IMR-90 (cell line): Measurements from ENCODE around the gene PIEZO2. TPM values are rescaled to one million over a fixed set of nuclear protein-coding genes. Genes with fewer than 3 reads are reported as not detected.

Experiments
- ATAC-seq: fragments of 200-7000 bp; cut with Tn5 transposase; 2 replicates; pipeline ENCODE4 v1.9.1; 2020; ENCODE audit warnings: low read depth, mild to moderate bottlenecking, moderate library complexity
- BruUV-seq: library from RNA; stranded (reverse); fragments of 400-500 nt; replicated peaks from 2 replicates; lab custom pipeline; 2021; lab: Mats Ljungman, UMichigan
- CTCF ChIA-PET: fragments of 300-600 bp; formaldehyde crosslinking; extraction: SDS; loops from one replicate; lab custom pipeline; 2021; ENCODE audit warnings: antibody characterized with exemption; lab: Yijun Ruan, JAX
- POLR2A ChIA-PET: fragments of 300-600 bp; sonication (Branson Sonifier 250); formaldehyde crosslinking; loops from one replicate; lab custom pipeline; 2022; ENCODE audit warnings: antibody characterized with exemption; ENCODE audit not compliant: unreplicated experiment; lab: Charles Lee
- DNase-seq: peaks from one replicate; pipeline ENCODE4 v3.0.0; 2013
- H2AFZ ChIP-seq: replicated peaks from 2 replicates; pipeline ENCODE3; 2013; ENCODE audit warnings: low read length, mild to moderate bottlenecking; ENCODE audit not compliant: poor library complexity
- H2AK5ac ChIP-seq: 2 replicates; pipeline ENCODE4 v1.6.1; 2013; ENCODE audit warnings: low read depth, low read length, inconsistent platforms
- H2AK9ac ChIP-seq: replicated peaks from 2 replicates; pipeline ENCODE3; 2013; ENCODE audit warnings: mild to moderate bottlenecking, low read depth, low read length, moderate library complexity; ENCODE audit not compliant: poor library complexity
- H2BK120ac ChIP-seq: 2 replicates; pipeline ENCODE4 v1.6.1; 2013; ENCODE audit warnings: low read depth, low read length, inconsistent platforms
- H2BK15ac ChIP-seq: 3 replicates; pipeline ENCODE4 v1.6.1; 2013; ENCODE audit warnings: low read depth, low read length, inconsistent platforms
- H2BK20ac ChIP-seq: 2 replicates; pipeline ENCODE4 v1.6.1; 2013; ENCODE audit warnings: low read depth, mild to moderate bottlenecking, inconsistent platforms, low read length, moderate library complexity
- H2BK5ac ChIP-seq: 2 replicates; pipeline ENCODE4 v1.6.1; 2013; ENCODE audit warnings: mild to moderate bottlenecking, low read depth, low read length, inconsistent platforms; ENCODE audit not compliant: poor library complexity, severe bottlenecking
- H3K14ac ChIP-seq: replicated peaks from 2 replicates; pipeline ENCODE4 v1.6.1; 2013; ENCODE audit warnings: low read depth, low read length, inconsistent platforms
- H3K18ac ChIP-seq: 2 replicates; pipeline ENCODE4 v1.6.1; 2013; ENCODE audit warnings: low read depth, low read length, control low read depth
- H3K23ac ChIP-seq: 2 replicates; pipeline ENCODE4 v1.6.1; 2013; ENCODE audit warnings: low read depth, low read length, inconsistent platforms
- H3K27ac ChIP-seq: 2 replicates; pipeline ENCODE4 v1.5.1; 2013; ENCODE audit warnings: mild to moderate bottlenecking, control low read depth, low read length; ENCODE audit not compliant: insufficient read depth
- H3K27me3 ChIP-seq: 2 replicates; pipeline ENCODE4 v1.6.1; 2013; ENCODE audit warnings: low read length; ENCODE audit not compliant: control insufficient read depth, insufficient read depth
- H3K36me3 ChIP-seq: 2 replicates; pipeline ENCODE4 v1.6.1; 2013; ENCODE audit warnings: low read length, mixed read lengths; ENCODE audit not compliant: control insufficient read depth, insufficient read depth
- H3K4ac ChIP-seq: 2 replicates; pipeline ENCODE4 v1.6.1; 2013; ENCODE audit warnings: low read depth, low read length, inconsistent platforms
- H3K4me1 ChIP-seq: 2 replicates; pipeline ENCODE4 v1.6.1; 2013; ENCODE audit warnings: low read length, mixed read lengths; ENCODE audit not compliant: control insufficient read depth, insufficient read depth
- H3K4me2 ChIP-seq: 2 replicates; pipeline ENCODE4 v1.6.1; 2013; ENCODE audit warnings: low read depth, mild to moderate bottlenecking, control low read depth, low read length, moderate library complexity
- H3K4me3 ChIP-seq: 2 replicates; pipeline ENCODE4 v1.5.1; 2013; ENCODE audit warnings: low read depth, mild to moderate bottlenecking, control low read depth, low read length, moderate library complexity; ENCODE audit not compliant: insufficient read depth
- H3K56ac ChIP-seq: 2 replicates; pipeline ENCODE4 v1.6.1; 2013; ENCODE audit warnings: low read length, inconsistent platforms; ENCODE audit not compliant: insufficient read depth; ENCODE audit errors: extremely low read depth
- H3K79me1 ChIP-seq, 2 experiments: 2 replicates each; pipeline ENCODE4 v1.6.1; 2013; ENCODE audit warnings: low read length in 2 of 2, inconsistent platforms in 1 of 2, low read depth in 1 of 2
- H3K9ac ChIP-seq: 2 replicates; pipeline ENCODE4 v1.6.1; 2013; ENCODE audit warnings: low read depth, low read length, control low read depth
- H3K9me1 ChIP-seq: 2 replicates; pipeline ENCODE4 v1.6.1; 2013; ENCODE audit warnings: low read length, inconsistent platforms; ENCODE audit not compliant: insufficient read depth
- H3K9me3 ChIP-seq: 2 replicates; pipeline ENCODE4 v1.6.1; 2013; ENCODE audit warnings: low read length; ENCODE audit not compliant: control insufficient read depth, insufficient read depth
- H4K20me1 ChIP-seq: 2 replicates; pipeline ENCODE4 v1.6.1; 2013; ENCODE audit warnings: low read length, inconsistent platforms; ENCODE audit not compliant: insufficient read depth
- H4K5ac ChIP-seq: 2 replicates; pipeline ENCODE4 v1.6.1; 2013; ENCODE audit warnings: mild to moderate bottlenecking, low read depth, low read length, control low read depth
- H4K8ac ChIP-seq, 2 experiments: 2 replicates each; pipeline ENCODE4 v1.6.1; 2013; ENCODE audit warnings: low read depth in 2 of 2, low read length in 2 of 2, control low read depth in 1 of 2, inconsistent platforms in 1 of 2
- H4K91ac ChIP-seq: 2 replicates; pipeline ENCODE4 v1.6.1; 2013; ENCODE audit warnings: low read depth, low read length, inconsistent platforms; ENCODE audit not compliant: insufficient read depth
- CEBPB ChIP-seq: IDR thresholded peaks from 2 replicates; pipeline ENCODE4 v1.6.1; 2012; ENCODE audit warnings: low read depth, low read length, improper control_type of control experiment
- CHD1 ChIP-seq: IDR thresholded peaks from 2 replicates; pipeline ENCODE4 v1.6.1; 2012; ENCODE audit warnings: low read depth, low read length, improper control_type of control experiment
- CTCF ChIP-seq: conservative IDR thresholded peaks from 2 replicates; pipeline ENCODE4 v1.5.1; 2012; ENCODE audit warnings: mild to moderate bottlenecking, low read depth, low read length, improper control_type of control experiment
- ELK1 ChIP-seq: fragments of 150-350 bp; IDR thresholded peaks from 2 replicates; pipeline ENCODE4 v1.6.1; 2016; ENCODE audit warnings: low read depth, mild to moderate bottlenecking, low read length, moderate library complexity, borderline replicate concordance
- FOS ChIP-seq: fragments of 150-350 bp; IDR thresholded peaks from 2 replicates; pipeline ENCODE4 v1.6.1; 2016; ENCODE audit warnings: low read depth, low read length
- MAFK ChIP-seq: IDR thresholded peaks from 2 replicates; pipeline ENCODE4 v1.6.1; 2012; ENCODE audit warnings: low read depth, low read length, improper control_type of control experiment
- MAZ ChIP-seq: IDR thresholded peaks from 2 replicates; pipeline ENCODE4 v1.6.1; 2012; ENCODE audit warnings: low read depth, mild to moderate bottlenecking, low read length, improper control_type of control experiment, moderate library complexity, borderline replicate concordance
- MXI1 ChIP-seq: IDR thresholded peaks from 2 replicates; pipeline ENCODE4 v1.6.1; 2012; ENCODE audit warnings: low read depth, mild to moderate bottlenecking, low read length, moderate library complexity, borderline replicate concordance
- NFE2L2 ChIP-seq: fragments of 150-350 bp; IDR thresholded peaks from 2 replicates; pipeline ENCODE4 v1.6.1; 2016; ENCODE audit warnings: low read depth, mild to moderate bottlenecking, low read length
- RAD21 ChIP-seq: IDR thresholded peaks from 2 replicates; pipeline ENCODE4 v1.6.1; 2012; ENCODE audit warnings: low read length, improper control_type of control experiment
- RCOR1 ChIP-seq: IDR thresholded peaks from 2 replicates; pipeline ENCODE4 v1.6.1; 2012; ENCODE audit warnings: mild to moderate bottlenecking, low read length, improper control_type of control experiment; ENCODE audit not compliant: insufficient replicate concordance
- RFX5 ChIP-seq: IDR thresholded peaks from 2 replicates; pipeline ENCODE4 v1.8.0; 2012; ENCODE audit warnings: low read depth, mild to moderate bottlenecking, low read length, moderate library complexity
- SMC3 ChIP-seq: fragments of 150-350 bp; IDR thresholded peaks from 2 replicates; pipeline ENCODE4 v1.6.1; 2016; ENCODE audit warnings: low read depth, mild to moderate bottlenecking, antibody characterized with exemption, low read length, moderate library complexity
- USF2 ChIP-seq: fragments of 150-350 bp; IDR thresholded peaks from 2 replicates; pipeline ENCODE4 v1.6.1; 2017; ENCODE audit warnings: mild to moderate bottlenecking, antibody characterized with exemption, low read length, low read depth
- WGBS, 2 experiments: methylation state at CpG; one replicate each; pipeline versions ENCODE4 v1.1.5 to v1.1.7; 2013; ENCODE audit warnings: missing lambda C conversion rate in 2 of 2; ENCODE audit not compliant: insufficient read length in 1 of 2; ENCODE audit errors: extremely low coverage in 2 of 2; 5-methylcytosine and 5-hydroxymethylcytosine counted together
- dilution Hi-C: fragments of 300-500 bp; cut with HindIII; formaldehyde crosslinking; loops from one replicate; pipeline ENCODE4 v1.14.3; 2018; ENCODE audit warnings: low sequenced_read_pairs; ENCODE audit not compliant: unreplicated experiment
- in situ Hi-C: fragments of 300-500 bp; cut with MboI; formaldehyde crosslinking; loops from 3 replicates; pipeline ENCODE4 v1.14.3; 2019; ENCODE audit warnings: low sequenced_read_pairs, inconsistent platforms, mixed read lengths
- intact Hi-C: fragments of 100-400 bp; cut with micrococcal nuclease; formaldehyde crosslinking; loops from 2 replicates; pipeline ENCODE4 v1.10.0; 2022
- polyA plus RNA-seq, 3 experiments: library from polyadenylated mRNA; depleted of rRNA; stranded (reverse); fragments of >200 nt; gene quantifications; 2 replicates each; pipeline ENCODE4 v1.2.3, GENCODE V29; 2012; ENCODE audit warnings: low replicate concordance in 1 of 3
- total RNA-seq: library from RNA; depleted of rRNA; stranded (reverse); fragments of >200 nt; gene quantifications from 2 replicates; pipeline ENCODE4 v1.2.3, GENCODE V29; 2012

Gene PIEZO2
- total and polyA plus RNA-seq, 2 of the 4 experiments (the other 2 are of a cell fraction) = 2.4 to 4.1 TPM

- no peak overlapping the region for H3K14ac ChIP-seq
- no peak overlapping the region for H3K4ac ChIP-seq
- 100% methylated on average over 1 of the region's 7 CpGs; no CpG with 5 or more reads in 1 of the 2 experiments for WGBS, 2 experiments
- H2BK20ac ChIP-seq = no peak overlapping the region
- H4K8ac ChIP-seq = no peak overlapping the region
- DNase-seq (no peak), ATAC-seq (no peak)
- H2BK120ac ChIP-seq = no peak overlapping the region
- H3K79me1 ChIP-seq = peaks cover 0 to 5% of the 10 kb centered on the region in 2 experiments; a peak in 1 of 4 replicates
- no peak overlapping the region for H2BK15ac ChIP-seq
- no peaks in the 10 kb centered on the region for H3K36me3 ChIP-seq
- in situ Hi-C loops (no loop called here), dilution Hi-C loops (no loop called here), intact Hi-C loops (no loop called here)
- ChIA-PET CTCF (no interaction called here), POLR2A (no interaction called here)
- TF ChIP-seq SMC3 (no peak), USF2 (no peak), MAFK (no peak), CHD1 (no peak), MAZ (no peak), RAD21 (no peak), RCOR1 (no peak), NFE2L2 (no peak), MXI1 (no peak), CEBPB (no peak), RFX5 (no peak), CTCF (no peak), ELK1 (no peak), FOS (no peak)
- peaks cover 3% of the 10 kb centered on the region; the same call in 1 of the 2 replicates for H3K9me1 ChIP-seq
- H3K9me3 ChIP-seq = peaks cover 7% of the 10 kb centered on the region
- H3K4me2 ChIP-seq = no peak overlapping the region
- no peak overlapping the region for H4K5ac ChIP-seq
- H2AK5ac ChIP-seq = no peak overlapping the region
- no peak overlapping the region for H3K23ac ChIP-seq
- H3K56ac ChIP-seq = no peak overlapping the region
- H2BK5ac ChIP-seq = no peak overlapping the region
- H3K9ac ChIP-seq = no peak overlapping the region
- no peak overlapping the region for H3K4me3 ChIP-seq
- H2AK9ac ChIP-seq = no peak overlapping the region
- no peak overlapping the region for H2AFZ ChIP-seq
- no peaks in the 10 kb centered on the region for H3K27me3 ChIP-seq
- BruUV-seq = no TSS peak
- peaks cover 2% of the 10 kb centered on the region; the same call in 1 of the 2 replicates for H3K4me1 ChIP-seq
- H3K18ac ChIP-seq = no peak overlapping the region
- no peaks in the 10 kb centered on the region for H4K20me1 ChIP-seq
- H3K27ac ChIP-seq = no peak overlapping the region
- H4K91ac ChIP-seq = no peak overlapping the region
Observed at GRCh38 chr18:10979411-10979810, 170.0 kb downstream of the PIEZO2 start.
